ENCODE results near the gene CERS6. TPM values are rescaled to one million over a fixed set of nuclear protein-coding genes. Genes with fewer than 3 reads are reported as not detected.

The CERS6 gene
- total RNA-seq, 1 experiment from 2014 or later = 8.3 TPM

DNA sequence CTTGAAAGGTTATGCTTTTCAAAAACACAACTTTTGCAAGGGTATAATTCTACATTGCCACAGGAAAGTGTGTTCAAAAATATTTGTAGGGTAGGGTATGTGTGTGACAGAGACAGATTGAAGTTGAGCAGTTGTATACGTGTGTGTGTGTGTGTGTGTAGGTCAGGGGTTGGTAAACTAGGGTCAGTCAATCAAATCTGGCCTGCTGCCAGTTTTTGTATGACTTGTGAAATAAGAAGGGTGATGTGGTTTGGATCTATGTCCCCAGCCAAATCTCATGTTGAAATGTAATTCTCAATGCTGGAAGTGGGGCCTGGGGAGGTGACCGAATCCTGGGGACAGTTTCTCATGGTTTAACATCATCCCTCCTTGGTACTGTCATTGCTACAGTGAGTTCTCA, 148.2 kb downstream of the CERS6 start:
- H3K36me3 ChIP-seq (ENCODE audit: low read depth) = no peaks in the 10 kb centered on the region
- no peak overlapping the region for H3K4me2 ChIP-seq
- H3K27ac ChIP-seq = no peak overlapping the region
- H2AFZ ChIP-seq = no peak overlapping the region
- H4K20me1 ChIP-seq (ENCODE audit: insufficient read depth) = no peaks in the 10 kb centered on the region
- H3K27me3 ChIP-seq (ENCODE audit: insufficient read depth, low read depth) = no peaks in the 10 kb centered on the region
- no peak for TF ChIP-seq EZH2 (IDR thresholded peaks at IDR 0.05; ENCODE audit: low read depth)
- TF ChIP-seq, protein P1, sequence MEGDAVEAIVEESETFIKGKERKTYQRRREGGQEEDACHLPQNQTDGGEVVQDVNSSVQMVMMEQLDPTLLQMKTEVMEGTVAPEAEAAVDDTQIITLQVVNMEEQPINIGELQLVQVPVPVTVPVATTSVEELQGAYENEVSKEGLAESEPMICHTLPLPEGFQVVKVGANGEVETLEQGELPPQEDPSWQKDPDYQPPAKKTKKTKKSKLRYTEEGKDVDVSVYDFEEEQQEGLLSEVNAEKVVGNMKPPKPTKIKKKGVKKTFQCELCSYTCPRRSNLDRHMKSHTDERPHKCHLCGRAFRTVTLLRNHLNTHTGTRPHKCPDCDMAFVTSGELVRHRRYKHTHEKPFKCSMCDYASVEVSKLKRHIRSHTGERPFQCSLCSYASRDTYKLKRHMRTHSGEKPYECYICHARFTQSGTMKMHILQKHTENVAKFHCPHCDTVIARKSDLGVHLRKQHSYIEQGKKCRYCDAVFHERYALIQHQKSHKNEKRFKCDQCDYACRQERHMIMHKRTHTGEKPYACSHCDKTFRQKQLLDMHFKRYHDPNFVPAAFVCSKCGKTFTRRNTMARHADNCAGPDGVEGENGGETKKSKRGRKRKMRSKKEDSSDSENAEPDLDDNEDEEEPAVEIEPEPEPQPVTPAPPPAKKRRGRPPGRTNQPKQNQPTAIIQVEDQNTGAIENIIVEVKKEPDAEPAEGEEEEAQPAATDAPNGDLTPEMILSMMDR (conservative IDR thresholded peaks at IDR 0.05) = no peak
- H3K4me3 ChIP-seq = no peak overlapping the region
- CTCF ChIA-PET = no interaction called here
- DNase-seq = no peak
- POLR2A ChIA-PET (ENCODE audit: unreplicated experiment) = no interaction called here
- intact Hi-C loops (cut with micrococcal nuclease; ENCODE audit: unreplicated experiment) = no loop called here
- H3K9me2 ChIP-seq (ENCODE audit: insufficient read depth) = no peaks in the 10 kb centered on the region
- no peaks in the 10 kb centered on the region for H3K9me3 ChIP-seq (ENCODE audit: insufficient read depth, low read depth)
- no peaks in the 10 kb centered on the region for H3F3A ChIP-seq (ENCODE audit: insufficient read depth, low read depth)
- H3K4me1 ChIP-seq (replicated peaks; ENCODE audit: insufficient read depth) = no peaks in the 10 kb centered on the region
- H3K79me2 ChIP-seq (ENCODE audit: low read depth) = no peaks in the 10 kb centered on the region
- no TSS peak for BruUV-seq (replicated peaks)

DNA sequence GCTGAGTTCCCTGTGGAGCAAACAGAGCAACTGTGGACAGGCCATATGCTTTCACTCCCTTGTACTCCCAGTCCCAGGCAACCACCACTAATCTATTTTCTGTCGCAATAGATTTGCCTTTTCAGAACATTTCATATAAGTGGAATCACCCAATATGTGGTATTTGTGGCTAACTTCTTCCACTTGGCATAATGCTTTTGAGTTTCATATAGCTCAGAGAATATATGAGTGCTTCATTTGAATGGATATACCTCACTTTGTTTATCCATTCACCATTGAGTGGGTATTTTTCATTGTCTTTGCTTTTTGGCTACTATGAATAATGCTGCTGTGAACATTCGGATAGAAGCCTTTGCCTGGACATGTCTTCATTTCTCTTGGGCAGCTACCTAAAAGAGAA, 151.9 kb downstream of the CERS6 start:
- ChIA-PET CTCF (no interaction called here), POLR2A (ENCODE audit: unreplicated experiment) (no interaction called here)
- Histone ChIP-seq H4K20me1 (ENCODE audit: insufficient read depth) (no peaks in the 10 kb centered on the region), H2AFZ (no peak overlapping the region), H3K4me3 (no peak overlapping the region), H3F3A (ENCODE audit: insufficient read depth, low read depth) (no peaks in the 10 kb centered on the region), H3K9me2 (ENCODE audit: insufficient read depth) (no peaks in the 10 kb centered on the region), H3K27me3 (ENCODE audit: insufficient read depth, low read depth) (no peaks in the 10 kb centered on the region), H3K36me3 (ENCODE audit: low read depth) (no peaks in the 10 kb centered on the region), H3K4me1 (replicated peaks; ENCODE audit: insufficient read depth) (no peaks in the 10 kb centered on the region), H3K9me3 (ENCODE audit: insufficient read depth, low read depth) (no peaks in the 10 kb centered on the region), H3K27ac (no peak overlapping the region), H3K4me2 (no peak overlapping the region), H3K79me2 (ENCODE audit: low read depth) (no peaks in the 10 kb centered on the region)
- no peak for DNase-seq
- BruUV-seq (replicated peaks) = no TSS peak
- no peak for TF ChIP-seq EZH2 (IDR thresholded peaks at IDR 0.05; ENCODE audit: low read depth)
- TF ChIP-seq, protein P1 (conservative IDR thresholded peaks at IDR 0.05) = no peak
- intact Hi-C loops (cut with micrococcal nuclease; ENCODE audit: unreplicated experiment) = no loop called here

DNA sequence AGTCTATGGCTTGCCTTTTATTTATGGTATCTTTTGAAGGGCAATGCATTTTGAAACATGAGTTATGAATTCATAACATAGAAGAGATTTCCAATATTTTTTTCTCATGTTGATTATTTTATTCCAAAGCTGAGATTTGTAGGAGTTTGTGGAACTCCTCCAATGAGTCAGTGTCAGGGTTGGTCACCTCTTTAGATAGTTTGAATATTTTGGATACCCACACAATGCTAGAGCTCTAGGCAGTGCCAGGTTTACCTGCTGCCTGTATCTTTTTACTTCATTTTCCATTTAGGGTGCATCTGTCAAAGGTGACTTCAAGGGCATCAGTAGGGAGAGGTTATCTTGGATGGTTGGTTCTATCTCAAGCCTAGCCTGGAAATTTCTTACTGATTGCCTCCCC, 152.7 kb downstream of the CERS6 start:
- TF ChIP-seq EZH2 (IDR thresholded peaks at IDR 0.05; ENCODE audit: low read depth) = no peak
- TF ChIP-seq, protein P1 (conservative IDR thresholded peaks at IDR 0.05) = no peak
- no peaks in the 10 kb centered on the region for H3K79me2 ChIP-seq (ENCODE audit: low read depth)
- no peaks in the 10 kb centered on the region for H3K27me3 ChIP-seq (ENCODE audit: insufficient read depth, low read depth)
- no peak overlapping the region for H3K27ac ChIP-seq
- ChIA-PET POLR2A (ENCODE audit: unreplicated experiment) (no interaction called here), CTCF (no interaction called here)
- intact Hi-C loops (cut with micrococcal nuclease; ENCODE audit: unreplicated experiment) = no loop called here
- H3K36me3 ChIP-seq (ENCODE audit: low read depth) = no peaks in the 10 kb centered on the region
- no peaks in the 10 kb centered on the region for H3K9me3 ChIP-seq (ENCODE audit: insufficient read depth, low read depth)
- H3K4me3 ChIP-seq = no peak overlapping the region
- no peaks in the 10 kb centered on the region for H3K9me2 ChIP-seq (ENCODE audit: insufficient read depth)
- no peaks in the 10 kb centered on the region for H3F3A ChIP-seq (ENCODE audit: insufficient read depth, low read depth)
- no peaks in the 10 kb centered on the region for H4K20me1 ChIP-seq (ENCODE audit: insufficient read depth)
- no peak overlapping the region for H2AFZ ChIP-seq
- no peak for DNase-seq
- H3K4me1 ChIP-seq (replicated peaks; ENCODE audit: insufficient read depth) = no peaks in the 10 kb centered on the region
- no peak overlapping the region for H3K4me2 ChIP-seq
- no TSS peak for BruUV-seq (replicated peaks)
